Activated T-helper 17 cell treated with anti-CD3 and anti-CD28 coated beads, Interleukin-2, amount 50 U/mL, for 72 hours (primary cell): ENCODE results near the gene ERAP2. TPM values are rescaled to one million over a fixed set of nuclear protein-coding genes. Genes with fewer than 3 reads are reported as not detected.
"Not testable (repeated sequence)": the region's sequence is repeated elsewhere in the genome, so short reads cannot be mapped to it uniquely, and the experiment has no call there.

Experiments used
- ATAC-seq: fragments of 150-1000 bp; cut with Tn5 transposase; replicated peaks from 2 replicates; pipeline ENCODE4 v1.10.0; 2021; ENCODE audit warnings: mild to moderate bottlenecking, moderate library complexity
- H3K27ac Mint-ChIP-seq: one replicate; pipeline ENCODE4 v1.8.0; 2022; ENCODE audit warnings: mixed read lengths
- H3K27me3 Mint-ChIP-seq: one replicate; pipeline ENCODE4 v1.8.0; 2022; ENCODE audit warnings: mixed read lengths
- H3K36me3 Mint-ChIP-seq: one replicate; pipeline ENCODE4 v1.8.0; 2022; ENCODE audit warnings: low read depth, mild to moderate bottlenecking, mixed read lengths
- H3K4me1 Mint-ChIP-seq: one replicate; pipeline ENCODE4 v1.8.0; 2022; ENCODE audit warnings: mixed read lengths
- H3K4me3 Mint-ChIP-seq: one replicate; pipeline ENCODE4 v1.8.0; 2022; ENCODE audit warnings: mild to moderate bottlenecking, mixed read lengths
- H3K9me3 Mint-ChIP-seq: one replicate; pipeline ENCODE4 v1.8.0; 2022; ENCODE audit warnings: mixed read lengths
- total RNA-seq, 2 donors: library from RNA; stranded (reverse); gene quantifications; one replicate each; pipeline ENCODE4 v1.2.3, GENCODE V29; 2022

ERAP2 gene
- total RNA-seq, 2 donors from 2014 or later, result 37.2 to 74.0 TPM

DNA sequence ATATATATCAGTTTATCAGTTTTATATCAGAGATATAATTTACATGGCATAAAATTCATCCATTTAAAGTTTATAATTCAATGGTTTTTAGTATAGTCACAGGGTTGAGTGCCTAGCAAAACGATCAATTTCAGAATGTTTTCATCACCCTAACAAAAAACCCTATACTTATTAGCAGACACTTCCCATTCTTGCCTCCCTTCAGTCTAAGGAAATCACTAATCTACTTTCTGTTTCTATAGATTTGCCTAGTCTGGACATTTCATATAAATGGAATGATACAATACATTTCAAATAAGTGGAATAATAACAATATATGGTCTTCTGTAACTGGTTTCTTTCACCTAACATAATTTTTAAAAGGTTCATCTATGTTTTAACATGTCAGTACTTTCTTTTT is 50.0 kb downstream of the ERAP2 start:
- Mint-ChIP-seq H3K27ac (no peak overlapping the region), H3K36me3 (peaks cover 10% of the 10 kb centered on the region), H3K4me1 (peaks cover 16% of the 10 kb centered on the region), H3K9me3 (no peaks in the 10 kb centered on the region), H3K4me3 (no peak overlapping the region), H3K27me3 (no peaks in the 10 kb centered on the region)
- no peak for ATAC-seq

GRCh38 chr5:96927008-96927407 is 50.7 kb downstream of the ERAP2 start:
- H3K4me1 Mint-ChIP-seq, result peaks cover 20% of the 10 kb centered on the region

GRCh38 chr5:96928931-96929708 is 52.8 kb downstream of the ERAP2 start:
- Mint-ChIP-seq H3K4me1 (peaks cover 26% of the 10 kb centered on the region), H3K27me3 (no peaks in the 10 kb centered on the region), H3K27ac (no peak overlapping the region), H3K9me3 (no peaks in the 10 kb centered on the region), H3K4me3 (no peak overlapping the region), H3K36me3 (no peaks in the 10 kb centered on the region)
- no peak for ATAC-seq

More at GRCh38 chr5:96927008-96927407, 50.7 kb downstream of the ERAP2 start:
- ATAC-seq, result no peak
- Mint-ChIP-seq H3K36me3 (peaks cover 6% of the 10 kb centered on the region), H3K9me3 (no peaks in the 10 kb centered on the region), H3K27me3 (no peaks in the 10 kb centered on the region), H3K27ac (no peak overlapping the region), H3K4me3 (no peak overlapping the region)

DNA sequence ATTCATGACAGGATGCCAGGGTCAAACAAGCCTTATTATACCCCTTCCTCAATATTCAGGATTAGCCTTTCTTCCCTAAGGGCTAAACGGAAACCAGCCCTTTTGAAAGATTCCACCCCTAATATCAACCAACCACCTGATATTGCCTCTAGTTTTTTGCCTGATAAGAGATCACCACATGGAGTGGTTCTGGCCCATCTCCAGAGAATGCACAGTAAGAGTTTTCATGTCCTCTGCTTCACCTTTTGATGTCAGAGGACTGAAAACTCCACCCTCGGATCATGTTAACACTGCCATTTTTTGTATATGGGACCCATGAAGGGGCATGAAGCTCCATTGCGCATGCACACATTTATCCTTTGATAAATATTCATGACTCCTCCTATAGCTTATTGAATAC is 53.8 kb downstream of the ERAP2 start:
- Mint-ChIP-seq H3K27ac (no peak overlapping the region), H3K27me3 (no peaks in the 10 kb centered on the region), H3K36me3 (no peaks in the 10 kb centered on the region), H3K4me1 (peaks cover 26% of the 10 kb centered on the region), H3K9me3 (no peaks in the 10 kb centered on the region), H3K4me3 (no peak overlapping the region)
- ATAC-seq, result no peak

DNA sequence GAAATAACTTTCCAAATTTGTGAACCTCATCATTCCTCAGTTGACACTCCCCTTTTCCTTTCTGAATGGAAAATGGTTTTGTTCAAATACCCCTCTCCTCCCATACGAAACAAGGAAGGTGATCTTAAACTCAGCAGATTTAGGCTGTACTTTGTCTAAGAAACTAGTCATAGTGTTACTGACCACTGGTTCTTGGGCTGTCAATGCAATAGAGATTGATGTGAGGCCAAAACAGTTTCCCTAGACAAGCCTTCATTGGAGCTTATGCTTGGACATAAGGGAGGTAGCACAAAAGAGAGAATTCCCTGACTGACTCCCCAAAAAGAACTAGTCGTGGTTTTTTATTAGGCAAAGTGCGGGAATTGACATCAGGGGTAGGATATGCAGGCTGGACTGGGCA is 54.3 kb downstream of the ERAP2 start:
- H3K27ac Mint-ChIP-seq, result no peak overlapping the region
- H3K4me3 Mint-ChIP-seq, result no peak overlapping the region
- no peaks in the 10 kb centered on the region for H3K27me3 Mint-ChIP-seq
- peaks cover 5% of the 10 kb centered on the region for H3K36me3 Mint-ChIP-seq
- peaks cover 26% of the 10 kb centered on the region for H3K4me1 Mint-ChIP-seq
- no peaks in the 10 kb centered on the region for H3K9me3 Mint-ChIP-seq
- ATAC-seq, result no peak

DNA sequence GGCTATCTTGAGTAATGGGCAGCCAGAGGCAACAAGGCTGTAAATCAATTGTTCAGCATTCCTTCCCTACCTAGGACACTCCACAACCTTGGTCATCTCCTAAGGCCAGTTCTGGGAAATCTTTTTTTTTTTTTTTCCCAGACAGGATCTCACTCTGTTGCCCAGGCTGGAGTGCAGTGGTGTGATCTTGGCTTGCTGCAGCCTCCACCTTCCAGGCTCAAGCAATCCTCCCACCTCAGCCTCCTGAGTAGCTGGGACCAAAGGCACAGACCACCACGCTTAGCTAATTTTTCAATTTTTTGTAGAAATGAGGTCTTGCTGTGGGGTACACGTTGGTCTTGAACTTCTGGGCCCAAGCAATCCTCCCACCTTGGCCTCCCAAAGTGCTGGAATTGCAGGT is 54.7 kb downstream of the ERAP2 start:
- peak overlapping the region; percentile 33 for H3K4me3 Mint-ChIP-seq
- peaks cover 26% of the 10 kb centered on the region for H3K4me1 Mint-ChIP-seq
- H3K27ac Mint-ChIP-seq, H3K9me3 Mint-ChIP-seq, ATAC-seq, H3K36me3 Mint-ChIP-seq, H3K27me3 Mint-ChIP-seq: not testable (repeated sequence)

DNA sequence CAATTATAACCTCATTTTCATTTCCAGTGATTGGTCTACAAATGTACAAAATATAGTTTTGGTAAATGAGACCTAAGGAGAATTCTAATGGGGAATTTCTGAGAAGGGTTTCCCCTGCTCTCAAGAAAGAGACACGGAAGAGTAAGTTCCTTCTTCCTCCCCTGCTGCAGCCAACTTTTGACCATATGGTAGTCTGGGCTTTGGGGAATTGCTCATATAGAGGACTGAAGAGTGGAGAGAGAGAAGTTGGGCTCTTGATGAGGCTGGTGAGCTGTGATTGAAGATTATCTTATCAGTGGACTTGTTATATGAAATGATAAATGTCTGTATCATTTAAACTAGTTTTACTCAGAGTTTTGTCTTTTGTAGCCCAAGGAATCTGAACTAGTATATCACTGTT is 55.3 kb downstream of the ERAP2 start:
- H3K9me3 Mint-ChIP-seq, result no peaks in the 10 kb centered on the region
- peaks cover 11% of the 10 kb centered on the region for H3K36me3 Mint-ChIP-seq
- peaks cover 26% of the 10 kb centered on the region for H3K4me1 Mint-ChIP-seq
- no peaks in the 10 kb centered on the region for H3K27me3 Mint-ChIP-seq
- H3K4me3 Mint-ChIP-seq, result peak overlapping the region; percentile 95
- ATAC-seq, result no peak
- H3K27ac Mint-ChIP-seq, result no peak overlapping the region

DNA sequence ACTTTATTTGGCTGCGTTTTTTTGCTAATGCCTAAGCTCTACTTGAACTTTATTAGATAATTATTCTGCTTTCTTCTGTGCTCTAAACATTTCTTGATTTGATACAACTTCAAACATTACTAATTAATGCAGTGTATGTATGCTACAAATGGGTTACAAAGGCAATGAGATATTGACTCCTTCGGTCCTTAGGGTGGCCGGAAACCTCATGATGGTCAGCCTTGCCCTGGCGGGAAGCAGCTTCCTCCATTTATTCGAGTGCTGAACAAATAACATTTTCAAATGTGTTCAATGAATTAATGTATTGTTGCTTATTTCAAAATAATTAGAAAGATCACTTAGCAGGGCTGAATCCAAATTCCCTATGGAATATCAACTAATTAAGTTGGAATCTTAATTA is 55.7 kb downstream of the ERAP2 start:
- H3K27me3 Mint-ChIP-seq, result no peaks in the 10 kb centered on the region
- no peaks in the 10 kb centered on the region for H3K9me3 Mint-ChIP-seq
- no peak for ATAC-seq
- peak overlapping the region; percentile 95 for H3K4me3 Mint-ChIP-seq
- no peak overlapping the region for H3K27ac Mint-ChIP-seq
- H3K36me3 Mint-ChIP-seq, result peaks cover 15% of the 10 kb centered on the region
- peaks cover 29% of the 10 kb centered on the region for H3K4me1 Mint-ChIP-seq

DNA sequence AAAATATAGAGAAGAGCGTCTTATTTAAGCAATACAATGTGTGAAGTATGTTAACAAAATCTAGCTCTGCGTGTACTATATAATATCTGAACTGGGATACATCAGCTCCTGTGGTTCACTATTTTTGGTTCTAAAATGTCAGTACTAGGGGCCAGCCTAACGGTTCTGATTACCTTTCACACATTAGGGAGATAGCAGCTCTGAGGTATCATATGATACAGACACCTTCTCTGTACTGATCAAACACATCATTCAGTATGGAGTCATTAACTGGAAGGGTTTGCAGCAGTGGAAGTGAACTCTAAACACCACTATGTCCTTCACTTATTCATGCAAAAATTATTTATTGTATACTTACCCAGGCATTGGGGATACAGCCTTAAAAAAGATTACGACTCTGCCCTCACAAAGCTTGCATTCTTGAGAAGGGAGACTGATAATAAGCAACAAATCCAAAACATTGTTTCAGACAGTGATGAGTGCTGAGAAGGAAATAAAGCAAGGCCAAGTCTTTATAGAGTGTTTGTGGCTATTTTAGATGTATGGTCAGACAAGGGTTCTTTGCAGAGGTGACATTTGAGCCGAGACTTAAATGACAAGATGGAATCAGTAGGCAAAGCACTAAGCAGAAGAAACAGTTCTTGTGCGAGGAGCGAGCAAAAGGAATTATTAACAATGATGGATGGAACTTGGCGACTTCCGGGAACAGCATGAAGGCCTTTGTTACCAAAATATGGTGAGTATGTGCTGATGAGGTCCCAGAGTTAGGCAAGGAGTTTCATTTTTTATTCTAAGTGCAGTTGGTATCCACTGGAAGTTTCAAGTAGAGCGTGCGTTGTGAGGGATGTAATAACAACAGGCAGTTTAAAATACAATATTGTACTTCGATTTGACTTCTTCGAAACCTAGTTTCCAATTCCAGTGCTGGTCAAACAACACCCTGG is 57.7 kb downstream of the ERAP2 start:
- no peak for ATAC-seq
- Mint-ChIP-seq H3K36me3 (peaks cover 34% of the 10 kb centered on the region), H3K4me3 (peak overlapping the region; percentile 95), H3K27me3 (no peaks in the 10 kb centered on the region), H3K27ac (peak overlapping the region; percentile 94), H3K4me1 (peaks cover 43% of the 10 kb centered on the region), H3K9me3 (no peaks in the 10 kb centered on the region)

- no peaks in the 10 kb centered on the region for H3K9me3 Mint-ChIP-seq
- H3K27me3 Mint-ChIP-seq, result no peaks in the 10 kb centered on the region
- ATAC-seq, result peak; percentile 75
- peaks cover 40% of the 10 kb centered on the region for H3K4me1 Mint-ChIP-seq
- peak overlapping the region; percentile 95 for H3K4me3 Mint-ChIP-seq
- H3K36me3 Mint-ChIP-seq, result peaks cover 34% of the 10 kb centered on the region
- H3K27ac Mint-ChIP-seq, result peak overlapping the region; percentile 94
These were observed 58.6 kb downstream of the ERAP2 start for GRCh38 chr5:96934708-96935558.

DNA sequence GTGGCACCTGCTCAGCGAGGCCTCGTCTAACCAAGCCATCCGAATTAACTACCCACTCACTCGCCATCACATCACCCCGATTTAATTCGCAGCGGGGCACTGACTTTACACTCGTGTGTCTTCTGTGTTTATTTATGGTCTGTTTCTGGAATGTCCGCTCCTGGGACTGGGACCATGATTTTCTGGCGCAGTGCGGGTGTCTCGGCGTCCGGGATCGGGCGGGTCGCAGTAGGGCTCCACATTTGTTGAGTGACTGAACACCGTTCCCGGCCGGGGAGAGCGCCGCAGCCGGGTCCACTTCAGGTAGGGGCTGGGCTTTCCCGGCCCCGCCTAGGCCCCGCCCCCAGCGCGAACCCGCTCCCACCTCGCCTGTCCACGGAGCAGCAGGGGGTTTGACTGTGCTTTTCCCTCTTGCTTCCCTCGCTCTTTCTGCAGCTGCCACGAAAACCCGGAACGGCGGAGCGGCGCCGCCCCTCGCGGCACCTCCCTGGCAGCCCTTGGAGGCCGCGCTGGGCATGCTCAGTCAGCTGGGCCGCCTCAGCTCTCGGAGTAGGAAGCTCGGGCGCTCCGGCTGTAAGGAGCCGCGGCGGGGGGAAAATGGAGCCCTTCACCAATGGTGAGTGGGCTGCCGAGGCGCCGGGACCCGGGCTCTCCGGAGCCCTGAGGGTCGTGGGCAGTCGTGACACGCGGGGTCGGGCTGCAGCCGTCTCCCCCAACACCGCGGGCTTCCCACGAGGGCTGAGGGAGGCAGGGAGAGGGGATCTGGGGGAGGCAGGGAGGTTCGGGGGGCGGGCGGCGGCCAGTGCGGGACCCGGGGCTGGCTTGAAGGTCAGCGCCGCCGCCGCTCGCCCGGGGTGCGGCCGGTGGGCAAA is 59.5 kb downstream of the ERAP2 start, which contains the start of gene LNPEP:
LNPEP (plus strand) TSS at position 522 of the 872 bp plus-strand sequence; CDS start at position 598, 76 bp downstream.
- H3K9me3 Mint-ChIP-seq, result no peaks in the 10 kb centered on the region
- peaks cover 39% of the 10 kb centered on the region for H3K4me1 Mint-ChIP-seq
- H3K27ac Mint-ChIP-seq, result peak within 1 kb of the TSS; percentile 94
- peaks cover 34% of the 10 kb centered on the region for H3K36me3 Mint-ChIP-seq
- peak within 1 kb of the TSS; percentile 95 for H3K4me3 Mint-ChIP-seq
- H3K27me3 Mint-ChIP-seq, result no peaks in the 10 kb centered on the region
- ATAC-seq, result peak; percentile 73

DNA sequence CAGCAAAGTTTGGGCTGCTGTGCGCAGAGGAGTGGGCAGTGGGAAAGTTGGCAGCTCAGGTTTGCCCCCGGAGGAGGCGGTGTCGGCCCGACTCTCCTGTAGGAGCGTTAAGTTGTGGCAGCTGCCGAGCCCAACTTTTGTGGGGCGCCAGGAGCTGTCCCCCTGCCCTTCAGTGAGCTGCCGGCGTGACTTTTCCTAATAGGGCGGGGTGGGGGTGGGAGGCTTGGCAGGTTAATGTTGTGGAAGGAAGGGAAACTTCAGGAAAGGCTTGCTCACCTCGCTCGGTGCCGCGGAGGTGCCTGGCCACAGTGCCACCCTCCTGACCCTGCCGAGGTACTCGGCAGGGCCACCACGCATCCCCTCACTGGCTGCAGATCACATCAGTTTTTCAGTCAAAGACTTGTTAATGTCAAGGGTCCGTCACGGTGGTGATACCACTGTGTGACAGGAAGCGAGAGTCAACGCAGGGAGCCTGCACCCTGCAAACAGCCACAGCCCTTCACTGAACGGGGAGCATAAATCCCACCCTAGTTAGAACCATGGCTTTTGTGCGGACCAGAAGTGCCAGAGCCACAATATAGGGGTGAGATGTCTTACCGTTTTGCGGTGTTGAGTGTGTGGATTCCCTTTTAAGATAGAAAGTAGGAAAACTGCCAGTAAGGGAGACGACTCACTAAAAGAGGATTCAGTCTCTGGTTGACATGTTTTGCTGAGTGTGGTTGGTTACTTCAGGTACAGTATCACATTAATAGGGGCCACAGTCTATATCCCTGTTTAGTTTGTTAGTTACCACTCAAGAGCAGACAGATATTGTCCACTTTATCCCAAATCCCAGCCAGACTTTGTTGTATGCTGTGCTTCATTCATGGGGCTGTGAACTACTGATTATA is 60.4 kb downstream of the ERAP2 start:
- Mint-ChIP-seq H3K4me3 (peak overlapping the region; percentile 95), H3K27ac (peak overlapping the region; percentile 94), H3K4me1 (peaks cover 41% of the 10 kb centered on the region), H3K27me3 (no peaks in the 10 kb centered on the region), H3K9me3 (no peaks in the 10 kb centered on the region), H3K36me3 (peaks cover 37% of the 10 kb centered on the region)
- peak; percentile 16 for ATAC-seq
